IMR-90 (cell line): ENCODE measurements around the gene PPP1R14C. TPM values are rescaled to one million over a fixed set of nuclear protein-coding genes. Genes with fewer than 3 reads are reported as not detected.

Source experiments
- ATAC-seq: fragments of 200-7000 bp; cut with Tn5 transposase; 2 replicates; pipeline ENCODE4 v1.9.1; 2020; ENCODE audit warnings: low read depth, mild to moderate bottlenecking, moderate library complexity
- BruUV-seq: library from RNA; stranded (reverse); fragments of 400-500 nt; replicated peaks from 2 replicates; lab custom pipeline; 2021; lab: Mats Ljungman, UMichigan
- CTCF ChIA-PET: fragments of 300-600 bp; formaldehyde crosslinking; extraction: SDS; loops from one replicate; lab custom pipeline; 2021; ENCODE audit warnings: antibody characterized with exemption; lab: Yijun Ruan, JAX
- POLR2A ChIA-PET: fragments of 300-600 bp; sonication (Branson Sonifier 250); formaldehyde crosslinking; loops from one replicate; lab custom pipeline; 2022; ENCODE audit warnings: antibody characterized with exemption; ENCODE audit not compliant: unreplicated experiment; lab: Charles Lee
- DNase-seq: peaks from one replicate; pipeline ENCODE4 v3.0.0; 2013
- H2AFZ ChIP-seq: replicated peaks from 2 replicates; pipeline ENCODE3; 2013; ENCODE audit warnings: low read length, mild to moderate bottlenecking; ENCODE audit not compliant: poor library complexity
- H2AK5ac ChIP-seq: 2 replicates; pipeline ENCODE4 v1.6.1; 2013; ENCODE audit warnings: low read depth, low read length, inconsistent platforms
- H2AK9ac ChIP-seq: replicated peaks from 2 replicates; pipeline ENCODE3; 2013; ENCODE audit warnings: mild to moderate bottlenecking, low read depth, low read length, moderate library complexity; ENCODE audit not compliant: poor library complexity
- H2BK120ac ChIP-seq: 2 replicates; pipeline ENCODE4 v1.6.1; 2013; ENCODE audit warnings: low read depth, low read length, inconsistent platforms
- H2BK15ac ChIP-seq: 3 replicates; pipeline ENCODE4 v1.6.1; 2013; ENCODE audit warnings: low read depth, low read length, inconsistent platforms
- H2BK20ac ChIP-seq: 2 replicates; pipeline ENCODE4 v1.6.1; 2013; ENCODE audit warnings: low read depth, mild to moderate bottlenecking, inconsistent platforms, low read length, moderate library complexity
- H2BK5ac ChIP-seq: 2 replicates; pipeline ENCODE4 v1.6.1; 2013; ENCODE audit warnings: mild to moderate bottlenecking, low read depth, low read length, inconsistent platforms; ENCODE audit not compliant: poor library complexity, severe bottlenecking
- H3K14ac ChIP-seq: replicated peaks from 2 replicates; pipeline ENCODE4 v1.6.1; 2013; ENCODE audit warnings: low read depth, low read length, inconsistent platforms
- H3K18ac ChIP-seq: 2 replicates; pipeline ENCODE4 v1.6.1; 2013; ENCODE audit warnings: low read depth, low read length, control low read depth
- H3K23ac ChIP-seq: 2 replicates; pipeline ENCODE4 v1.6.1; 2013; ENCODE audit warnings: low read depth, low read length, inconsistent platforms
- H3K27ac ChIP-seq: 2 replicates; pipeline ENCODE4 v1.5.1; 2013; ENCODE audit warnings: mild to moderate bottlenecking, control low read depth, low read length; ENCODE audit not compliant: insufficient read depth
- H3K27me3 ChIP-seq: 2 replicates; pipeline ENCODE4 v1.6.1; 2013; ENCODE audit warnings: low read length; ENCODE audit not compliant: control insufficient read depth, insufficient read depth
- H3K36me3 ChIP-seq: 2 replicates; pipeline ENCODE4 v1.6.1; 2013; ENCODE audit warnings: low read length, mixed read lengths; ENCODE audit not compliant: control insufficient read depth, insufficient read depth
- H3K4ac ChIP-seq: 2 replicates; pipeline ENCODE4 v1.6.1; 2013; ENCODE audit warnings: low read depth, low read length, inconsistent platforms
- H3K4me1 ChIP-seq: 2 replicates; pipeline ENCODE4 v1.6.1; 2013; ENCODE audit warnings: low read length, mixed read lengths; ENCODE audit not compliant: control insufficient read depth, insufficient read depth
- H3K4me2 ChIP-seq: 2 replicates; pipeline ENCODE4 v1.6.1; 2013; ENCODE audit warnings: low read depth, mild to moderate bottlenecking, control low read depth, low read length, moderate library complexity
- H3K4me3 ChIP-seq: 2 replicates; pipeline ENCODE4 v1.5.1; 2013; ENCODE audit warnings: low read depth, mild to moderate bottlenecking, control low read depth, low read length, moderate library complexity; ENCODE audit not compliant: insufficient read depth
- H3K56ac ChIP-seq: 2 replicates; pipeline ENCODE4 v1.6.1; 2013; ENCODE audit warnings: low read length, inconsistent platforms; ENCODE audit not compliant: insufficient read depth; ENCODE audit errors: extremely low read depth
- H3K79me1 ChIP-seq, 2 experiments: 2 replicates each; pipeline ENCODE4 v1.6.1; 2013; ENCODE audit warnings: low read length in 2 of 2, inconsistent platforms in 1 of 2, low read depth in 1 of 2
- H3K9ac ChIP-seq: 2 replicates; pipeline ENCODE4 v1.6.1; 2013; ENCODE audit warnings: low read depth, low read length, control low read depth
- H3K9me1 ChIP-seq: 2 replicates; pipeline ENCODE4 v1.6.1; 2013; ENCODE audit warnings: low read length, inconsistent platforms; ENCODE audit not compliant: insufficient read depth
- H3K9me3 ChIP-seq: 2 replicates; pipeline ENCODE4 v1.6.1; 2013; ENCODE audit warnings: low read length; ENCODE audit not compliant: control insufficient read depth, insufficient read depth
- H4K20me1 ChIP-seq: 2 replicates; pipeline ENCODE4 v1.6.1; 2013; ENCODE audit warnings: low read length, inconsistent platforms; ENCODE audit not compliant: insufficient read depth
- H4K5ac ChIP-seq: 2 replicates; pipeline ENCODE4 v1.6.1; 2013; ENCODE audit warnings: mild to moderate bottlenecking, low read depth, low read length, control low read depth
- H4K8ac ChIP-seq, 2 experiments: 2 replicates each; pipeline ENCODE4 v1.6.1; 2013; ENCODE audit warnings: low read depth in 2 of 2, low read length in 2 of 2, control low read depth in 1 of 2, inconsistent platforms in 1 of 2
- H4K91ac ChIP-seq: 2 replicates; pipeline ENCODE4 v1.6.1; 2013; ENCODE audit warnings: low read depth, low read length, inconsistent platforms; ENCODE audit not compliant: insufficient read depth
- BHLHE40 ChIP-seq: fragments of 150-350 bp; IDR thresholded peaks from 2 replicates; pipeline ENCODE4 v1.6.1; 2016; ENCODE audit warnings: mild to moderate bottlenecking, low read depth, low read length
- CEBPB ChIP-seq: IDR thresholded peaks from 2 replicates; pipeline ENCODE4 v1.6.1; 2012; ENCODE audit warnings: low read depth, low read length, improper control_type of control experiment
- MAFK ChIP-seq: IDR thresholded peaks from 2 replicates; pipeline ENCODE4 v1.6.1; 2012; ENCODE audit warnings: low read depth, low read length, improper control_type of control experiment
- MAZ ChIP-seq: IDR thresholded peaks from 2 replicates; pipeline ENCODE4 v1.6.1; 2012; ENCODE audit warnings: low read depth, mild to moderate bottlenecking, low read length, improper control_type of control experiment, moderate library complexity, borderline replicate concordance
- MXI1 ChIP-seq: IDR thresholded peaks from 2 replicates; pipeline ENCODE4 v1.6.1; 2012; ENCODE audit warnings: low read depth, mild to moderate bottlenecking, low read length, moderate library complexity, borderline replicate concordance
- POLR2A ChIP-seq: IDR thresholded peaks from 2 replicates; pipeline ENCODE4 v1.6.1; 2012; ENCODE audit warnings: mild to moderate bottlenecking, low read depth, low read length
- RAD21 ChIP-seq: IDR thresholded peaks from 2 replicates; pipeline ENCODE4 v1.6.1; 2012; ENCODE audit warnings: low read length, improper control_type of control experiment
- RFX5 ChIP-seq: IDR thresholded peaks from 2 replicates; pipeline ENCODE4 v1.8.0; 2012; ENCODE audit warnings: low read depth, mild to moderate bottlenecking, low read length, moderate library complexity
- WGBS, 2 experiments: methylation state at CpG; one replicate each; pipeline versions ENCODE4 v1.1.5 to v1.1.7; 2013; ENCODE audit warnings: missing lambda C conversion rate in 2 of 2; ENCODE audit not compliant: insufficient read length in 1 of 2; ENCODE audit errors: extremely low coverage in 2 of 2; 5-methylcytosine and 5-hydroxymethylcytosine counted together
- dilution Hi-C: fragments of 300-500 bp; cut with HindIII; formaldehyde crosslinking; loops from one replicate; pipeline ENCODE4 v1.14.3; 2018; ENCODE audit warnings: low sequenced_read_pairs; ENCODE audit not compliant: unreplicated experiment
- in situ Hi-C: fragments of 300-500 bp; cut with MboI; formaldehyde crosslinking; loops from 3 replicates; pipeline ENCODE4 v1.14.3; 2019; ENCODE audit warnings: low sequenced_read_pairs, inconsistent platforms, mixed read lengths
- intact Hi-C: fragments of 100-400 bp; cut with micrococcal nuclease; formaldehyde crosslinking; loops from 2 replicates; pipeline ENCODE4 v1.10.0; 2022
- polyA plus RNA-seq, 3 experiments: library from polyadenylated mRNA; depleted of rRNA; stranded (reverse); fragments of >200 nt; gene quantifications; 2 replicates each; pipeline ENCODE4 v1.2.3, GENCODE V29; 2012; ENCODE audit warnings: low replicate concordance in 1 of 3
- total RNA-seq: library from RNA; depleted of rRNA; stranded (reverse); fragments of >200 nt; gene quantifications from 2 replicates; pipeline ENCODE4 v1.2.3, GENCODE V29; 2012
- TF ChIP-seq, protein P1 (sequence below): conservative IDR thresholded peaks from 2 replicates; pipeline ENCODE4 v1.5.1; 2012; ENCODE audit warnings: mild to moderate bottlenecking, low read depth, low read length, improper control_type of control experiment

Gene PPP1R14C
- total and polyA plus RNA-seq, 2 of the 4 experiments (the other 2 are of a cell fraction) = not detected

DNA sequence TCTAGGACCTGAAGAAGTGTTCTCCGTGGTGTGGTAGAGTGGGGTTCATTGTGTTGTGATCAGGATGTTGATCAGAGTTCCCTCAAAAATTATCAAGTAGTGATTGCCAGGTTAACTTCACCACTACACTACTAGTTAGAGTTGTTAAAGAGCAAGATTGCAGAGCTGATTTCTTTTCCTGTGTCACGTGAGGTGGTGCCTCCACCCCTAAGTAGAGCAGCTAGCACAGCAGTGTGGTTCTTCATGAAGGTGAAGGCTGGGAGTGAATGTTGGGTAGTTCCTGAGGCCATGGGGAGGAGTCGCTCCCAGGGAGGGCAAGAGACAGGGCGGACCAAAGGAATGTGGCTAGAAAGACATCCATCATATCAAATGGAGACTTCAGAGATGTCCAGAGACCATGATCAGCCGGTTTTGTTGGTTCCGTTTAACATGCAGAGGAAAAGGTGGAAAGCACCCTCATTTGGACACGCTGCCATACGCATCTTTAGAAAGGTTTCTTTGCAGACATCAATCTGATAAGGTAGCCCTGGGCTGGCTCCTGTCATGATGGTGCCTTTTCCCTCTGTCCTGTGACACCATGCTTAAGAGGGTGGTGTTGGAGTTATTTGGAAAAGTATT lies 146.7 kb downstream of the PPP1R14C start:
- no peak overlapping the region for H3K14ac ChIP-seq
- no peak overlapping the region for H3K27ac ChIP-seq
- H3K23ac ChIP-seq = no peak overlapping the region
- no peak overlapping the region for H3K56ac ChIP-seq
- in situ Hi-C loops (no loop called here), dilution Hi-C loops (no loop called here), intact Hi-C loops (no loop called here)
- no peak for ATAC-seq
- H2AK5ac ChIP-seq = no peak overlapping the region
- H2BK20ac ChIP-seq = no peak overlapping the region
- H3K4ac ChIP-seq = no peak overlapping the region
- H3K4me1 ChIP-seq = no peaks in the 10 kb centered on the region
- TF ChIP-seq RFX5 = no peak
- TF ChIP-seq MAZ = no peak
- no peak for TF ChIP-seq MAFK
- TF ChIP-seq, protein P1, sequence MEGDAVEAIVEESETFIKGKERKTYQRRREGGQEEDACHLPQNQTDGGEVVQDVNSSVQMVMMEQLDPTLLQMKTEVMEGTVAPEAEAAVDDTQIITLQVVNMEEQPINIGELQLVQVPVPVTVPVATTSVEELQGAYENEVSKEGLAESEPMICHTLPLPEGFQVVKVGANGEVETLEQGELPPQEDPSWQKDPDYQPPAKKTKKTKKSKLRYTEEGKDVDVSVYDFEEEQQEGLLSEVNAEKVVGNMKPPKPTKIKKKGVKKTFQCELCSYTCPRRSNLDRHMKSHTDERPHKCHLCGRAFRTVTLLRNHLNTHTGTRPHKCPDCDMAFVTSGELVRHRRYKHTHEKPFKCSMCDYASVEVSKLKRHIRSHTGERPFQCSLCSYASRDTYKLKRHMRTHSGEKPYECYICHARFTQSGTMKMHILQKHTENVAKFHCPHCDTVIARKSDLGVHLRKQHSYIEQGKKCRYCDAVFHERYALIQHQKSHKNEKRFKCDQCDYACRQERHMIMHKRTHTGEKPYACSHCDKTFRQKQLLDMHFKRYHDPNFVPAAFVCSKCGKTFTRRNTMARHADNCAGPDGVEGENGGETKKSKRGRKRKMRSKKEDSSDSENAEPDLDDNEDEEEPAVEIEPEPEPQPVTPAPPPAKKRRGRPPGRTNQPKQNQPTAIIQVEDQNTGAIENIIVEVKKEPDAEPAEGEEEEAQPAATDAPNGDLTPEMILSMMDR = no peak
- TF ChIP-seq BHLHE40 = no peak
- no peak for TF ChIP-seq MXI1
- TF ChIP-seq POLR2A = no peak
- no peak for TF ChIP-seq CEBPB
- TF ChIP-seq RAD21 = no peak
- H2AK9ac ChIP-seq = no peak overlapping the region
- no peak overlapping the region for H3K4me2 ChIP-seq
- no peak overlapping the region for H2BK120ac ChIP-seq
- BruUV-seq = no TSS peak
- H3K18ac ChIP-seq = no peak overlapping the region
- H4K8ac ChIP-seq = no peak overlapping the region
- DNase-seq = no peak
- CTCF ChIA-PET = no interaction called here
- no peaks in the 10 kb centered on the region for H3K9me1 ChIP-seq
- no peak overlapping the region for H2BK15ac ChIP-seq
- H2BK5ac ChIP-seq = no peak overlapping the region
- no peak overlapping the region for H3K4me3 ChIP-seq
- no peak overlapping the region for H2AFZ ChIP-seq
- H3K9ac ChIP-seq = no peak overlapping the region
- H4K91ac ChIP-seq = no peak overlapping the region
- peaks cover 5% of the 10 kb centered on the region for H3K27me3 ChIP-seq
- H4K20me1 ChIP-seq = no peaks in the 10 kb centered on the region
- no peaks in the 10 kb centered on the region for H3K36me3 ChIP-seq
- H3K9me3 ChIP-seq = no peaks in the 10 kb centered on the region
- WGBS, 2 experiments = 88% methylated on average over 3 of the region's 8 CpGs; no CpG with 5 or more reads in 1 of the 2 experiments
- H4K5ac ChIP-seq = no peak overlapping the region
- H3K79me1 ChIP-seq = no peaks in the 10 kb centered on the region
- POLR2A ChIA-PET = no interaction called here
